Subcutaneous abdominal adipose tissue (tissue), 5 donors: ENCODE results near the gene RTP2.

Experiments used
- H3K27ac ChIP-seq: one replicate; pipeline ENCODE4 v1.7.0; 2013; ENCODE audit warnings: low read depth, mild to moderate bottlenecking, inconsistent platforms, low read length, moderate library complexity
- H3K27me3 ChIP-seq, 5 donors: one replicate each; pipeline ENCODE4 v1.7.0; 2013; ENCODE audit warnings: low read length in 5 of 5, inconsistent platforms in 1 of 5; ENCODE audit not compliant: control insufficient read depth in 5 of 5, insufficient read depth in 4 of 5
- H3K36me3 ChIP-seq, 5 donors: one replicate each; pipeline ENCODE4 v1.7.0; 2013; ENCODE audit warnings: low read length in 5 of 5; ENCODE audit not compliant: control insufficient read depth in 5 of 5, insufficient read depth in 5 of 5
- H3K4me1 ChIP-seq, 5 donors: one replicate each; pipeline ENCODE4 v1.7.0; 2013; ENCODE audit warnings: low read length in 5 of 5, mild to moderate bottlenecking in 3 of 5, moderate library complexity in 1 of 5; ENCODE audit not compliant: control insufficient read depth in 5 of 5, insufficient read depth in 5 of 5
- H3K4me3 ChIP-seq, 5 donors: one replicate each; pipeline ENCODE4 v1.7.0; 2013; ENCODE audit warnings: low read length in 5 of 5, low read depth in 1 of 5
- H3K9ac ChIP-seq, 5 donors: one replicate each; pipeline ENCODE4 v1.7.0; 2013; ENCODE audit warnings: low read length in 5 of 5, mild to moderate bottlenecking in 4 of 5, moderate library complexity in 3 of 5
- H3K9me3 ChIP-seq, 5 donors: one replicate each; pipeline ENCODE4 v1.7.0; 2013; ENCODE audit warnings: low read length in 5 of 5; ENCODE audit not compliant: control insufficient read depth in 5 of 5
- donor health status: healthy.
- donor health status: healthy.
- donor health status: healthy.
- donor health status: healthy.
- donor health status: healthy.

Gene RTP2

DNA sequence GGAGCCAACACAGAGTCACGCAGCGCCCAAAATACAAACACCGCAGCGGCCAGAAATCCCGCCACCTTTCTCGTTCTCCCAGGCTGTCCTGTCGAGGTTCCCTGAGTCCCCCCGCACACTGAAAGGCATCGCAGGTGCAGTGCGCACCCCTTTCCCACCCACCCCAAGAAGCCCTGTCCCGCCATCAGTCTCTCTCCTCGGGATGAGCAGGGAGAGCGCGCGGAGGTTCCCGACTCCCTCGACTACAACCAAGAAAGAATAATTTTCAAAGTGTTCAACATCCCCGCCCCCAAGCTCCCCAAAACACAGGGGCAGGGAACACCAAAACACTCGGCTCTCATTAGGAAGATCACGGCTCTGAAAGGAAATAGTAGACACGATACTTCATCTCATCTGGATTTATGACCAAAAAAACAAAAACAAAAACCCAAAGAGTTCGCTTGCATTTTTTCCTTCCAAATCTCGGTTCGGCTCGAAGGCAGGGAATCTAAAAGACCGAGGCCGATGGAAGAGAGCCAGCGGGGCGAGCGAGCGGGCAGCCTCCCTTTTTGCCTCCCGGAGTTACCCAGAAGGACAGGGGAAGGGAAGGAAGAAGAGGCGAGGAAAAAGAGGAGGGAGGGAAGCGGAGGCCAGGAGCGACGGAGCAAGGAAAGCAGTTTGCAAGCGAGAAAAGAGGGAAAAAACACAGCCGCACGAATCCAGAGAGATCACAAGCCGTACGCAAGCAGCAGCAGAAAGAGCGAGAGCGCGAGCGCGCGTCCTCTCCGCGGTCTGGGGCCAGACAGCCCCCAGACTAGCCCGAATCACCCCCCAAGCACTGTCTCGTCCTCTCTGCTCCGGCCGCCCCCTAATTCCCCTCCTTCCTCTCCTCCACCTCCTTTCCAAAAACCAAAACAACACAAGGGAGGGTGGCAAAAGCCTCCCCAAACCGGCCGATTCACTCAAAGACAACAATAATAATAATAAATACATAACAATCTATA is 42.1 kb upstream of the RTP2 start:
- Histone ChIP-seq H3K4me1 (peaks cover 7 to 47% (median 31%) of the 10 kb centered on the region in 5 donors), H3K9ac (peak overlapping the region; percentile 94 to 100 (median 100)), H3K9me3 (no peaks in the 10 kb centered on the region), H3K4me3 (peak overlapping the region; percentile 95 to 99 (median 98)), H3K27me3 (no peaks in the 10 kb centered on the region), H3K27ac (peak overlapping the region; percentile 100), H3K36me3 (no peaks in the 10 kb centered on the region)

DNA sequence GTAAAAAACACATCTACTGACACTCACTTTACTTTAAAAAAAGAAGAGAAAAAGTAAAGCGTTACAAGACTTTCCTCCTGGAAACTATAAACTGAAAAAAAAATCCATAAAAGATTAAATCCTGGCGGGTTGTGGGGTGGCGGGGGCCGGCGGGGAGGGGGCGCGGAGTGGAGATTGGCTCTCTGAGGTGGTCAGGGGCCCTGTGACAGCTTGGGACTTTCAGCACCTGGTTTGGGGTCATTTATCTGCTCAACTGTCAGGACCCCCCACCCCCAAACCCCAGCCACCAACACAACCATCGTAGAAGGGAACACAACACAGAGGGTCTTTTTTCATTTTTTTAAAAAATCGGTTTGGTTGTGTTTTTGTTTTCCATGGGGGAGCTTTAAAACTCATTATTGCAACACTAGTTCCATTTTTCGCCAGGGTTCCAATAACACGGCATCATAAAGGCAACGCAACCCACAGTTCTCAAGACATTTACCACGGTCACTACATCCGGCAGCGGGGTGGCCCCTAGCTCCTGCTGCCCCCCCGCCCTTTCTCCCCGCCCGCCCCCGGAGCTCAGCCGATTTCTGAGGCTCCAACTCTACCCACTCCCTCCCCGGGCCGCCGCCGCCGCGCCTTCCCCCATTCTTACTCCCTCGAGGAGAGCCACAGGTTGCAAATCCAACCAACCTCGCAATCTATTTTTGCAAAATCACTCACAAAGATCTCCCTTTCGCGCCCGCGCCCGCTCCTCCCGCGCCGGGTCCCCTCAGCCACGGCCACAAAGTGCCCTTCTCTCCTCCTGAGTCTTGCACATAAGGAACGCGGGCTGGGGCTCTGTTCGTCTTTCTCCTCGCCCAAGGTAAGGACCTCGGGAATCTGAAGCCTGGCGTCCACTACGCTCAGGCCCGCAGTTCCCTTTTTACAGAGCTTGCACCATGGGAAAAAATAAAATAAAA is 41.1 kb upstream of the RTP2 start:
- H3K36me3 ChIP-seq, result no peaks in the 10 kb centered on the region
- H3K4me3 ChIP-seq, result peak overlapping the region; percentile 95 to 99 (median 98)
- peak overlapping the region; percentile 100 for H3K27ac ChIP-seq
- H3K27me3 ChIP-seq, result no peaks in the 10 kb centered on the region
- no peaks in the 10 kb centered on the region for H3K9me3 ChIP-seq
- peaks cover 10 to 48% (median 34%) of the 10 kb centered on the region in 5 donors for H3K4me1 ChIP-seq
- peak overlapping the region; percentile 94 to 100 (median 100) for H3K9ac ChIP-seq

DNA sequence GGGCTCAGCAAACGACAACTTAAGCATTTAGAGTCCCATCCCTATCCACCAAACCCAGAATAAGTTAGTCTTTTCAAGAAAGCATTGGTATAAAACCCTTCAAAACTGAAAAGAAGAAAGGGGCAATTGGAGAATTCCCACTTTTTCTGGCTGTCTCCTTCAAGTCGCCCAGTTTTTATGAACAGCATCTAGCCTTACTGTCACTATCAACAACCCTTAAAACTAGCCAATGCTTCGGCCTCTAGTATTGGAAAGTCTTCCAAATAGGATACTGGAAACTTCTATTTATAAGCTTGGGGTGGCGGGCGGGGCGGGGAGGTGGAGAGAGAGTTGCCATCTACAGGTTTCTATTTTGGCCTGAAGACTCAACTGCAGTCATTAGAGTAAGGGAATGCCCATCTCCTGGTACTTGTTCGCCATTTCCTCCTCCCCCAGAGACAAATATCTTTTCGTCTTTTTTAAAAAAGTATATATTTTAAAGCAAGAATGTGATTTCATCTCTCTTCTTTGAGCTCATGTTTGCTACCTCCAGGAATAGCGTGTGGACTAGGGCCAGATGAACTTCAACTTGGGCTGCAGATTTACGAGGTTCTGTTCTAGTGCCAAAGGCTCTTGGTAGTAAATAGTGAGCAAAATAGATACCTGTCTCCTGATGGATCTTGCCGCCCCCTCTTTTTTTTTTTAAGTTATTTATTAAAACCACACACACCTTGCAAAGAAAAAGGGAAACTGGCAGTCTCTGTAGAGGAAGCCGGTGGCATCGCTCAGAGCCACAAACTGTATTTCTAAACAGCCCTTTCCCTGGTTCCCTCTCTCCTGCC is 40.2 kb upstream of the RTP2 start:
- no peaks in the 10 kb centered on the region for H3K9me3 ChIP-seq
- peaks cover 13 to 46% (median 37%) of the 10 kb centered on the region in 5 donors for H3K4me1 ChIP-seq
- H3K4me3 ChIP-seq, result peak overlapping the region; percentile 50 to 98 (median 95)
- H3K27ac ChIP-seq, result peak overlapping the region; percentile 100
- H3K36me3 ChIP-seq, result no peaks in the 10 kb centered on the region
- H3K27me3 ChIP-seq, result no peaks in the 10 kb centered on the region
- peak overlapping the region; percentile 13 to 100 (median 100) for H3K9ac ChIP-seq

DNA sequence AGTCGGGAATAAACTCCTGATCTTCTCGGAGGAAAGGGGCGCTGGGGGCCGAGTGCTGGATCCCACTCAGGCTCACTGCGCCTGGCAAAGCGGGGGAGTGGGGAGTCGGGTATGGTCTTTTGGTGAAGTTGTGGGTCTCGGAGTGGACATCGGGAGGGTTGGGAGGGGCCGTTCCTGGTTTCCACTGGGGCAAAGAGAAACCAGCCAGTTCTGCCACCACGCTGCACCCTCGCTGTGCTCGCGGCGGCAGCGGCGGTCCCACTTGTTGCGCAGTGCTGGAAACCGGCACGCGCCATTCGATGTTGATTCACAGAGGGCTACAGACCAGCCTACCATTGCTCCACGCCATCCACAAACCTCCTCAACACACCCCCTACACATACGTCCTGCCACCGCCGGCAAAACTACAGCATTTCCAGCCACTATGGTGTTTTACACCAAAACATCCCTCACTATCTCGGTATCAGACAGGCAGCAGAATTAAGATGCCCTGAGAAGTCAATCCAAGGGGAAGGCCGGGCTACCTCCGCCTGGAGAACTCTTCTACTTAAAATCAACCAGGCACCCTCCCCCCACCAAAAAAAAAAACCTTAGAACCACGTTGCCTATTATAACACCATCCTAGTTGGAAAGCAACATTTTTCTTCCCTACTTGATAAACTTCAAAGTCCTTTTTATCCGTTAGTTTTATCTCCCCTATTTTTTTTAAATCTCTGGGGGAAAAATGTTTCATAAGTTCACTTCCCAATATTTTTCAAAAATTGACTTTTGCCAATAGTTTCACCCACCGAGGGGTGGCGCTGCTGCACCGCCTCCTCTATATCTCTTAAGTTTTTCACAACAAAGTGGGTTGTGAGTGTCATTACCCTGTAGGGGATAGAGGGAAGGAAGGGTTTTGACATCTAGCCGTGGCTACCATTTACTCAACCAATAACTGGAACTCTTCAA is 39.3 kb upstream of the RTP2 start:
- H3K36me3 ChIP-seq, result no peaks in the 10 kb centered on the region
- H3K27me3 ChIP-seq, result no peaks in the 10 kb centered on the region
- peak overlapping the region; percentile 74 to 98 (median 95) for H3K4me3 ChIP-seq
- peaks cover 13 to 48% (median 41%) of the 10 kb centered on the region in 5 donors for H3K4me1 ChIP-seq
- H3K9ac ChIP-seq, result peak overlapping the region; percentile 77 to 100 (median 89)
- peak overlapping the region; percentile 100 for H3K27ac ChIP-seq
- no peaks in the 10 kb centered on the region for H3K9me3 ChIP-seq

DNA sequence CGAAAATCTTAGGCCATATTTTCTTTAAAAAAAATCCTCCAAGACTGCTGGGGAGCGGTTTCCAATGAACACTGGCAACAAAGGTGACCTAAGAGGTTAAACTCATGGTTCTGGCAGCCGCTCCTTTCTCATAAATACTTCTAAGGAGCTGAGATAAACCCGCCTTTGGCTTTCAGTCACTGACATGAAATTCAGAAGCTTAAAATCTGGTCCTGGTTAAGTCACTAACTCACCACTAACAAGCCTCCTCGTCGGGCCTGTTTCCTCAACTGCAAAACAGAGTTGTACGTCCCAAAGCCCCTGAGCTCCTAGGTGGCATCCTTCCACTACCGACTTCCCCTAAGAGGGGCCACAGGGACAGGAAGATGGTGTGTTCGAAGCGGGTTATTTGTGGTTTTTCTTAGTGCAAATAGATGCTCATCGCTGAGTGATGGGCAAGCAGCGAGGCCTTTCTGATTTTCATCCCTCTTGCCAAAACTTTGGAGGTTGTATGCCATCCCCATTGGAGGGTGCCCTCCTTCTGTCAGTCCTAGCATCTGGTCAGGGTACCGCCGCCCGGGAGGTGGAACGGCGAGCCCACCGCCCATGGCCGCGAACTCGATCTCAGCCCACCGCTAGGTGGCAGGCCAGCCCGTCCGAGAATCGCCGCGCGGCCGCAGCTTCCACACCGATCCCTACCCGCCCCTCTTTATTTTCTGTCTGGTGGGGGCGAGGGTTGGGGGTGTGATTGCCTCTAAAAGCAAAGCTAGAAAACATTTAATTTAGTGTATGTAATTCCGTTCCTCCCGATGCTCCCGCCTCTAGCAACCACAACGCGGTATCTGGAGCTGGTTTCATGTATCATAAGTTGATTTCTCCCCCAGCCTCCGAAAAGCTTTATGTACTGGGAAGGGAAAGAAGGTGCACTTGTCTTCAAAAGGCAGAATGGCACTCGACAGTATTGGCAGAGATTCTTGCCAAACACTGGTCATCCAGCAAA is 38.4 kb upstream of the RTP2 start:
- Histone ChIP-seq H3K9me3 (no peaks in the 10 kb centered on the region), H3K4me1 (peaks cover 17 to 58% (median 51%) of the 10 kb centered on the region in 5 donors), H3K4me3 (peak overlapping the region; percentile 74 to 98 (median 95)), H3K27ac (peak overlapping the region; percentile 100), H3K27me3 (no peaks in the 10 kb centered on the region), H3K9ac (peak overlapping the region; percentile 77 to 100 (median 89)), H3K36me3 (no peaks in the 10 kb centered on the region)

DNA sequence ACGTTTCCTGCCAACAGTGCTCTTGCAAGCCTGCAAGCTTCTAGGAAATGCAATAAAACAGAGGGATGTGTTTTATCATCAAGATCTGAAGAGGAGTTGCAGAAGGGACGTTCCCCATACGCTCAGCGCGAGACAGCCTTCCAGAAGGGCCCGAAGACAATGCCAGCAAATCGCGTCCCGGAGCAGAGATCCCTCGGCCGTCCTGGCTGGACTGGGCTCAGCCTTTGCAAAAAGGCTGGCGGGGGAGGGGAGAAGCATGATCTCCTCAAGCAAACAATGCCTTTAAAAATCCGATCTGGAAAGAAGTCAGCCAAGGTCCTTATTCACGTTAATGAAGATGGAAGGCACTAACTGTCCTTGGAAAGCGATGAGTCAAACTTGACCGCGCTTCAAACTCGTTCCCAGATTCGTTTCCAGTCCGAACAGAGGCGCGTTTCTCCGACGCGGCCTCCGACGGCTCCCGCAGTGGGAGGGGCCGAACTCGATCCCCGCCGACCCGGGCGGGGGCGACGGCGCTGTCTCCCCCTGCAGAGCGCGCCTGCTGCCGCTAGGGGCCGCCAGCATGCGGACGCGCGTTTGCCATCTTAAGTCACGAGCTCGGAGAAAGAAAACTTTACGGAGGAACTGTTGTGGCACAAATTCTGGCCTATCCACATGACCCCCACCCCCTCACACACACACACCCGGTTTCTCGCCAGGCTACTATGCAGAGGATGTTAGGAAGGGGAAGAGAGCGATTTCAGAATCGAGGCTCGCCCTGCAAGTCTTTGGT is 37.4 kb upstream of the RTP2 start:
- Histone ChIP-seq H3K36me3 (peaks cover 0 to under 1% (median under 1%) of the 10 kb centered on the region in 5 donors), H3K4me1 (peaks cover 15 to 67% (median 56%) of the 10 kb centered on the region in 5 donors), H3K27ac (peak overlapping the region; percentile 100), H3K27me3 (no peaks in the 10 kb centered on the region), H3K9me3 (no peaks in the 10 kb centered on the region), H3K9ac (peak overlapping the region; percentile 77 to 100 (median 89)), H3K4me3 (peak overlapping the region; percentile 74 to 98 (median 95))

DNA sequence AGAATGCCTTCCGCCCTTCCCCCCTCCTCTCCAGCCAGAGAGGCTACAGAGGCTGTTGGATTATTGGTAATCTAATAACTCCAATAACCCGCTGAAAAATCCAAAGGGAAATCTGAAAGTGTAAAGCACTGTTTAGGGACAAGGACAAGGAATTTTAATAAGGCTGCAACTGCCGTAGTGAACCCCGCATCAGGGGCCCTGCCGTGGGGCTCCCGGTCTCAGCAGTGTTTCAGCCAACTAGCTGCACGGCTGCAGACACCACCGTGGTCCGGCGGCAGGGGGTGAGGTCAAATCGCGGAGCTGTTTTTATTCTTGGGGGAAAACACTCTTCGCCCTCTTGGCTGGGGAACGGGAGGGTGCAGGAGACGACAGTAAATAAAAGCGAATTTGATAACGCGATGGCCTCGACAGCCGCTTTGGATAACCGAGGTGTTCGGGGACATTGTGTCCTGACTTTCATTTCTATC is 36.8 kb upstream of the RTP2 start:
- Histone ChIP-seq H3K36me3 (peaks cover 0 to 7% (median 5%) of the 10 kb centered on the region in 5 donors), H3K9me3 (no peaks in the 10 kb centered on the region), H3K27me3 (no peaks in the 10 kb centered on the region), H3K27ac (peak overlapping the region; percentile 100), H3K4me1 (peaks cover 15 to 73% (median 54%) of the 10 kb centered on the region in 5 donors), H3K4me3 (peak overlapping the region; percentile 68 to 98 (median 74)), H3K9ac (peak overlapping the region; percentile 64 to 100 (median 88))
